ENCODE results near the gene PIRT. TPM values are rescaled to one million over a fixed set of nuclear protein-coding genes. Genes with fewer than 3 reads are reported as not detected.

The PIRT gene
- polyA plus RNA-seq, 1 donor from 2014 or later = not detected

- Histone ChIP-seq H3K4me3 (ENCODE audit: low read length) (no peak overlapping the region), H4K20me1 (ENCODE audit: insufficient read depth) (no peaks in the 10 kb centered on the region), H3K79me2 (replicated peaks; ENCODE audit: insufficient read depth, low read length) (no peaks in the 10 kb centered on the region), H3K27ac (ENCODE audit: low read length) (no peak overlapping the region), H3K27me3 (ENCODE audit: insufficient read depth, low read depth, low read length) (no peaks in the 10 kb centered on the region), H3K4me2 (ENCODE audit: low read length) (no peak overlapping the region), H3K9ac (ENCODE audit: low read length) (no peak overlapping the region), H3K9me2 (ENCODE audit: insufficient read depth, low read length) (no peaks in the 10 kb centered on the region), H2AFZ (ENCODE audit: low read depth, low read length) (no peak overlapping the region), H3F3A (ENCODE audit: insufficient read depth, low read length, poor library complexity, severe bottlenecking) (no peaks in the 10 kb centered on the region), H3K36me3 (ENCODE audit: insufficient read depth, low read length) (no peaks in the 10 kb centered on the region), H3K9me3 (ENCODE audit: low read length) (no peaks in the 10 kb centered on the region)
- TF ChIP-seq RAD21 (conservative IDR thresholded peaks at IDR 0.05) (no peak), REST (IDR thresholded peaks at IDR 0.05; ENCODE audit: borderline replicate concordance) (no peak), TAF1 (IDR thresholded peaks at IDR 0.05; ENCODE audit: low read depth) (no peak), POLR2AphosphoS5 (IDR thresholded peaks at IDR 0.05) (no peak), SMC3 (conservative IDR thresholded peaks at IDR 0.05; ENCODE audit: poor library complexity) (no peak), MXI1 (conservative IDR thresholded peaks at IDR 0.05; ENCODE audit: poor library complexity, severe bottlenecking) (no peak), CTCF (IDR thresholded peaks at IDR 0.05; ENCODE audit: poor library complexity, severe bottlenecking) (no peak), EZH2 (IDR thresholded peaks at IDR 0.05; ENCODE audit: borderline replicate concordance, insufficient read depth, low read length, poor library complexity, severe bottlenecking) (no peak), EP300 (conservative IDR thresholded peaks at IDR 0.05; ENCODE audit: poor library complexity, severe bottlenecking) (no peak)
These were observed 5.9 kb upstream of the PIRT start for GRCh38 chr17:10843811-10844210.

- H3K4me2 ChIP-seq (ENCODE audit: low read length) = no peak overlapping the region
- H3K27ac ChIP-seq (ENCODE audit: low read length) = no peak overlapping the region
- H3K36me3 ChIP-seq (ENCODE audit: insufficient read depth, low read length) = no peaks in the 10 kb centered on the region
- H3K9me2 ChIP-seq (ENCODE audit: insufficient read depth, low read length) = no peaks in the 10 kb centered on the region
- H3K27me3 ChIP-seq (ENCODE audit: insufficient read depth, low read depth, low read length) = no peaks in the 10 kb centered on the region
- TF ChIP-seq TAF1 (IDR thresholded peaks at IDR 0.05; ENCODE audit: low read depth) = no peak
- TF ChIP-seq SMC3 (conservative IDR thresholded peaks at IDR 0.05; ENCODE audit: poor library complexity) = no peak
- no peak for TF ChIP-seq RAD21 (conservative IDR thresholded peaks at IDR 0.05)
- TF ChIP-seq EZH2 (IDR thresholded peaks at IDR 0.05; ENCODE audit: borderline replicate concordance, insufficient read depth, low read length, poor library complexity, severe bottlenecking) = no peak
- TF ChIP-seq REST (IDR thresholded peaks at IDR 0.05; ENCODE audit: borderline replicate concordance) = no peak
- TF ChIP-seq EP300 (conservative IDR thresholded peaks at IDR 0.05; ENCODE audit: poor library complexity, severe bottlenecking) = no peak
- TF ChIP-seq MXI1 (conservative IDR thresholded peaks at IDR 0.05; ENCODE audit: poor library complexity, severe bottlenecking) = no peak
- no peak for TF ChIP-seq POLR2AphosphoS5 (IDR thresholded peaks at IDR 0.05)
- TF ChIP-seq CTCF (IDR thresholded peaks at IDR 0.05; ENCODE audit: poor library complexity, severe bottlenecking) = no peak
- no peak overlapping the region for H3K4me3 ChIP-seq (ENCODE audit: low read length)
- H4K20me1 ChIP-seq (ENCODE audit: insufficient read depth) = no peaks in the 10 kb centered on the region
- H3K79me2 ChIP-seq (replicated peaks; ENCODE audit: insufficient read depth, low read length) = no peaks in the 10 kb centered on the region
- H3K9ac ChIP-seq (ENCODE audit: low read length) = no peak overlapping the region
- H3F3A ChIP-seq (ENCODE audit: insufficient read depth, low read length, poor library complexity, severe bottlenecking) = no peaks in the 10 kb centered on the region
- no peak overlapping the region for H2AFZ ChIP-seq (ENCODE audit: low read depth, low read length)
- H3K9me3 ChIP-seq (ENCODE audit: low read length) = no peaks in the 10 kb centered on the region
These were observed 4.8 kb upstream of the PIRT start for GRCh38 chr17:10842658-10843057.

Measured in neural cell (in vitro differentiated cells).